Spleen (tissue), 7 donors: ENCODE data around the gene SUDS3.
"Not testable (repeated sequence)": the region's sequence is repeated elsewhere in the genome, so short reads cannot be mapped to it uniquely, and the experiment has no call there.

Source experiments
- CTCF ChIP-seq, 11 experiments: fragments of 200-600 bp in 7 of 11; fragments of 450-650 bp in 4 of 11; sonication (generic) in 4 of 11; IDR thresholded peaks in 8 of 11; conservative IDR thresholded peaks in 3 of 11; 1 replicate in 7 of 11; 2 replicates in 4 of 11; pipeline versions ENCODE4 v1.4.0 to v1.8.0; 2016 to 2021; ENCODE audit warnings: antibody characterized with exemption in 11 of 11, inconsistent platforms in 4 of 11, mild to moderate bottlenecking in 1 of 11
- POLR2A ChIP-seq, 3 donors: fragments of 450-650 bp; IDR thresholded peaks; one replicate each; pipeline ENCODE4 v1.5.1; 2017; ENCODE audit warnings: antibody characterized with exemption in 3 of 3, mild to moderate bottlenecking in 1 of 3
- POLR2AphosphoS5 ChIP-seq, 3 donors: sonication (generic); formaldehyde crosslinking; IDR thresholded peaks; one replicate each; pipeline ENCODE4 v1.5.1; 2017; ENCODE audit warnings: antibody characterized with exemption in 3 of 3
- donor health status: DM: no; HTN: no; CAD: no; lungs with moderate emphysema.
- donor health status: DM: no; HTN: no; CAD: no.
- donor health status: DM: no; HTN: no; CAD: no.

GRCh38 chr12:118354503-118354902, 21.9 kb upstream of the SUDS3 start:
- not testable (repeated sequence) for TF ChIP-seq CTCF (IDR thresholded peaks at IDR 0.05 in 8 of 11, conservative IDR thresholded peaks at IDR 0.05 in 3 of 11); POLR2A (IDR thresholded peaks at IDR 0.05); POLR2AphosphoS5 (IDR thresholded peaks at IDR 0.05)
